Measurements from ENCODE around the gene PIGA. TPM values are rescaled to one million over a fixed set of nuclear protein-coding genes. Genes with fewer than 3 reads are reported as not detected.

The PIGA gene
- total RNA-seq, 2 donors from 2014 or later, result 7.9 to 10.7 TPM

- DNase-seq (ENCODE audit: low spot score) (no peak), ATAC-seq (ENCODE audit: insufficient number of reproducible peaks, low FRiP score, low read depth) (no peak)
- Histone ChIP-seq H3K4me3 (no peak overlapping the region), H3K27me3 (replicated peaks; ENCODE audit: insufficient read depth) (no peaks in the 10 kb centered on the region), H3K27ac (no peak overlapping the region), H3K9me3 (no peaks in the 10 kb centered on the region), H3K4me1 (ENCODE audit: control insufficient read depth in 1 of 2, low read depth in 2 of 2) (no peaks in the 10 kb centered on the region), H3K36me3 (no peaks in the 10 kb centered on the region)
- TF ChIP-seq, protein P1, sequence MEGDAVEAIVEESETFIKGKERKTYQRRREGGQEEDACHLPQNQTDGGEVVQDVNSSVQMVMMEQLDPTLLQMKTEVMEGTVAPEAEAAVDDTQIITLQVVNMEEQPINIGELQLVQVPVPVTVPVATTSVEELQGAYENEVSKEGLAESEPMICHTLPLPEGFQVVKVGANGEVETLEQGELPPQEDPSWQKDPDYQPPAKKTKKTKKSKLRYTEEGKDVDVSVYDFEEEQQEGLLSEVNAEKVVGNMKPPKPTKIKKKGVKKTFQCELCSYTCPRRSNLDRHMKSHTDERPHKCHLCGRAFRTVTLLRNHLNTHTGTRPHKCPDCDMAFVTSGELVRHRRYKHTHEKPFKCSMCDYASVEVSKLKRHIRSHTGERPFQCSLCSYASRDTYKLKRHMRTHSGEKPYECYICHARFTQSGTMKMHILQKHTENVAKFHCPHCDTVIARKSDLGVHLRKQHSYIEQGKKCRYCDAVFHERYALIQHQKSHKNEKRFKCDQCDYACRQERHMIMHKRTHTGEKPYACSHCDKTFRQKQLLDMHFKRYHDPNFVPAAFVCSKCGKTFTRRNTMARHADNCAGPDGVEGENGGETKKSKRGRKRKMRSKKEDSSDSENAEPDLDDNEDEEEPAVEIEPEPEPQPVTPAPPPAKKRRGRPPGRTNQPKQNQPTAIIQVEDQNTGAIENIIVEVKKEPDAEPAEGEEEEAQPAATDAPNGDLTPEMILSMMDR (IDR thresholded peaks at IDR 0.05), result peak; percentile 31
These were observed 35.1 kb downstream of the PIGA start for GRCh38 chrX:15299941-15300851.

DNA sequence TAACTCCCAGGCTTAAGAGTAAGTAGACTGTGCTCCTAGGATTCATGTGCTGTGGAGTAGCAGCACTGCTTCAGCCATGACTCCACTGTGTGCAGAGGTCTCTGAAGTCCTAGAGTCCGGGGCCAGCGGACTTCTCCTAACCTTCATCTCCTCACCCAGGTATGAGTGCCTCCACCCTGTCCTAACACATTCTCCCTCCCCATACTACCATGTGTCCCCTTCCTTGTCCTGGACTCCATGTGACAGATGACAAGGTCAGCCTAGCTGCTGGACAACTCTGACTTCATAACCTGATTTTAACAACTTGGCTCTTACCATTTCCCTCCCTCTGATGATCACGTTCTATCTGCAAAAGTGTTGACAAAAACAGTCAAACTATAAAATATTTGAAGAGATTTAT is 36.5 kb downstream of the PIGA start:
- Histone ChIP-seq H3K27ac (peak overlapping the region in 1 of 2 donors; percentile 26), H3K36me3 (no peaks in the 10 kb centered on the region), H3K27me3 (replicated peaks; ENCODE audit: insufficient read depth) (no peaks in the 10 kb centered on the region), H3K9me3 (no peaks in the 10 kb centered on the region), H3K4me3 (no peak overlapping the region), H3K4me1 (ENCODE audit: control insufficient read depth in 1 of 2, low read depth in 2 of 2) (no peaks in the 10 kb centered on the region)
- ATAC-seq (ENCODE audit: insufficient number of reproducible peaks, low FRiP score, low read depth), result no peak
- DNase-seq (ENCODE audit: low spot score), result no peak
- TF ChIP-seq, protein P1 (IDR thresholded peaks at IDR 0.05), result no peak

- Histone ChIP-seq H3K4me3 (no peak overlapping the region), H3K36me3 (no peaks in the 10 kb centered on the region), H3K9me3 (no peaks in the 10 kb centered on the region), H3K27ac (peak overlapping the region in 1 of 2 donors; percentile 26), H3K27me3 (replicated peaks; ENCODE audit: insufficient read depth) (no peaks in the 10 kb centered on the region), H3K4me1 (ENCODE audit: control insufficient read depth in 1 of 2, low read depth in 2 of 2) (no peaks in the 10 kb centered on the region)
- DNase-seq (ENCODE audit: low spot score), result no peak
- ATAC-seq (ENCODE audit: insufficient number of reproducible peaks, low FRiP score, low read depth), result no peak
- TF ChIP-seq, protein P1 (IDR thresholded peaks at IDR 0.05), result no peak
These were observed 37.1 kb downstream of the PIGA start for GRCh38 chrX:15298201-15298600.

DNA sequence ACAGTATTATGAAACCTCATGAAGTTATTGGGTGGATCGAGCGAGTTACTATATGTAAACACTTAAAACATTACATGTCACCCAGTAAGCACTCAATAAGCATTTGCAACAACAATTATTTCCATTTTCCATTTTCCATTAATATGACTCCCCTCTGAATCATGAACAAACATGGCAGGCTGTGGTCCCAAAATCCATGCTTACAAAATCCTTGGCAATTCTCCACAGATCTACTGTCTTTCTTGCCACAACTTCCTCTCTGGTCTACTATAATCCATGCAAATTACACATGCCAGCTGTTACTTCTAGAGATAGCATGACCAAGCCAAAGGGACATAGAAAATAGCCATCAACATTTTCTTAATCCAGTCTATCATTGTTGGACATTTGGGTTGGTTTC is 41.9 kb downstream of the PIGA start:
- Histone ChIP-seq H3K9me3 (no peaks in the 10 kb centered on the region), H3K36me3 (no peaks in the 10 kb centered on the region), H3K4me3 (no peak overlapping the region), H3K4me1 (ENCODE audit: control insufficient read depth in 1 of 2, low read depth in 2 of 2) (no peaks in the 10 kb centered on the region), H3K27ac (no peak overlapping the region), H3K27me3 (replicated peaks; ENCODE audit: insufficient read depth) (no peaks in the 10 kb centered on the region)
- no peak for ATAC-seq (ENCODE audit: insufficient number of reproducible peaks, low FRiP score, low read depth)
- no peak for DNase-seq (ENCODE audit: low spot score)
- TF ChIP-seq, protein P1 (IDR thresholded peaks at IDR 0.05), result no peak

GRCh38 chrX:15292861-15293260 is 42.5 kb downstream of the PIGA start:
- TF ChIP-seq, protein P1 (IDR thresholded peaks at IDR 0.05), result no peak
- no peaks in the 10 kb centered on the region for H3K4me1 ChIP-seq (ENCODE audit: control insufficient read depth in 1 of 2, low read depth in 2 of 2)
- ATAC-seq (ENCODE audit: insufficient number of reproducible peaks, low FRiP score, low read depth), result no peak
- H3K9me3 ChIP-seq, result no peaks in the 10 kb centered on the region
- no peak overlapping the region for H3K27ac ChIP-seq
- H3K4me3 ChIP-seq, result no peak overlapping the region
- DNase-seq (ENCODE audit: low spot score), result no peak
- no peaks in the 10 kb centered on the region for H3K36me3 ChIP-seq
- no peaks in the 10 kb centered on the region for H3K27me3 ChIP-seq (replicated peaks; ENCODE audit: insufficient read depth)
